ENCODE results near the gene MYO3B. TPM values are rescaled to one million over a fixed set of nuclear protein-coding genes. Genes with fewer than 3 reads are reported as not detected.

Gene MYO3B
- total and polyA plus RNA-seq, 7 experiments from 2014 or later, result 0.66 to 0.82 TPM; not detected in 5

- no peak overlapping the region for H3K27ac ChIP-seq (ENCODE audit: low read depth, low read length)
- ATAC-seq, result no peak
- no peak overlapping the region for H3K4me3 Mint-ChIP-seq
- ChIA-PET POLR2A (no interaction called here), CTCF (no interaction called here)
- H3K36me3 Mint-ChIP-seq, result no peaks in the 10 kb centered on the region
- H3K27me3 ChIP-seq (ENCODE audit: control insufficient read depth in 2 of 2, insufficient read depth in 2 of 2, low read length in 2 of 2), result no peaks in the 10 kb centered on the region
- intact Hi-C loops (cut with micrococcal nuclease), result no loop called here
- no peaks in the 10 kb centered on the region for H3K9me3 ChIP-seq (ENCODE audit: control insufficient read depth in 2 of 3, low read length in 3 of 3)
- no peaks in the 10 kb centered on the region for H3K36me3 ChIP-seq (ENCODE audit: control insufficient read depth in 2 of 3, insufficient read depth in 3 of 3, low read length in 3 of 3)
- H3K4me1 Mint-ChIP-seq, result no peaks in the 10 kb centered on the region
- H3K27me3 Mint-ChIP-seq, result peaks cover 12 to 29% (median 20%) of the 10 kb centered on the region in 5 donors
- no peak for DNase-seq
- H3K27ac Mint-ChIP-seq, result no peak overlapping the region
- peaks cover 0 to 1% (median 0%) of the 10 kb centered on the region in 11 donors for H3K9me3 Mint-ChIP-seq
- no peaks in the 10 kb centered on the region for H3K4me1 ChIP-seq (ENCODE audit: control insufficient read depth in 2 of 2, insufficient read depth in 2 of 2, low read length in 2 of 2)
- H3K4me3 ChIP-seq (ENCODE audit: low read length), result no peak overlapping the region
Observed at GRCh38 chr2:170695521-170696410, 517.8 kb downstream of the MYO3B start.

- H3K4me1 ChIP-seq (ENCODE audit: control insufficient read depth in 2 of 2, insufficient read depth in 2 of 2, low read length in 2 of 2), result no peaks in the 10 kb centered on the region
- H3K27ac ChIP-seq (ENCODE audit: low read depth, low read length), result no peak overlapping the region
- peaks cover 0 to 1% (median 0%) of the 10 kb centered on the region in 11 donors for H3K9me3 Mint-ChIP-seq
- no peak overlapping the region for H3K27ac Mint-ChIP-seq
- DNase-seq, result no peak
- no peaks in the 10 kb centered on the region for H3K4me1 Mint-ChIP-seq
- intact Hi-C loops (cut with micrococcal nuclease), result no loop called here
- no peak for ATAC-seq
- H3K27me3 Mint-ChIP-seq, result peaks cover 14 to 35% (median 17%) of the 10 kb centered on the region in 5 donors
- H3K36me3 Mint-ChIP-seq, result no peaks in the 10 kb centered on the region
- H3K36me3 ChIP-seq (ENCODE audit: control insufficient read depth in 2 of 3, insufficient read depth in 3 of 3, low read length in 3 of 3), result no peaks in the 10 kb centered on the region
- POLR2A ChIA-PET, result no interaction called here
- no peaks in the 10 kb centered on the region for H3K9me3 ChIP-seq (ENCODE audit: control insufficient read depth in 2 of 3, low read length in 3 of 3)
- CTCF ChIA-PET, result no interaction called here
- H3K27me3 ChIP-seq (ENCODE audit: control insufficient read depth in 2 of 2, insufficient read depth in 2 of 2, low read length in 2 of 2), result no peaks in the 10 kb centered on the region
- H3K4me3 ChIP-seq (ENCODE audit: low read length), result no peak overlapping the region
- H3K4me3 Mint-ChIP-seq, result no peak overlapping the region
Observed at GRCh38 chr2:170696948-170697347, 519.0 kb downstream of the MYO3B start.

- intact Hi-C loops (cut with micrococcal nuclease), result no loop called here
- Mint-ChIP-seq H3K9me3 (peaks cover 0 to 13% (median 4%) of the 10 kb centered on the region in 11 donors), H3K4me3 (no peak overlapping the region), H3K4me1 (no peaks in the 10 kb centered on the region), H3K27me3 (peaks cover 26 to 36% (median 28%) of the 10 kb centered on the region in 5 donors), H3K36me3 (peaks cover 0 to 4% (median 0%) of the 10 kb centered on the region in 5 donors), H3K27ac (no peak overlapping the region)
- Histone ChIP-seq H3K4me3 (ENCODE audit: low read length) (no peak overlapping the region), H3K27me3 (ENCODE audit: control insufficient read depth in 2 of 2, insufficient read depth in 2 of 2, low read length in 2 of 2) (no peaks in the 10 kb centered on the region), H3K9me3 (ENCODE audit: control insufficient read depth in 2 of 3, low read length in 3 of 3) (no peaks in the 10 kb centered on the region), H3K36me3 (ENCODE audit: control insufficient read depth in 2 of 3, insufficient read depth in 3 of 3, low read length in 3 of 3) (no peaks in the 10 kb centered on the region), H3K27ac (ENCODE audit: low read depth, low read length) (no peak overlapping the region), H3K4me1 (ENCODE audit: control insufficient read depth in 2 of 2, insufficient read depth in 2 of 2, low read length in 2 of 2) (no peaks in the 10 kb centered on the region)
- ChIA-PET CTCF (no interaction called here), POLR2A (no interaction called here)
- ATAC-seq, result no peak
- no peak for DNase-seq
Observed at GRCh38 chr2:170701011-170701410, 523.1 kb downstream of the MYO3B start.

- H3K27ac Mint-ChIP-seq, result no peak overlapping the region
- ChIA-PET POLR2A (no interaction called here), CTCF (no interaction called here)
- peaks cover 0 to 4% (median 0%) of the 10 kb centered on the region in 5 donors for H3K36me3 Mint-ChIP-seq
- H3K4me3 ChIP-seq (ENCODE audit: low read length), result no peak overlapping the region
- DNase-seq, result no peak
- H3K4me1 Mint-ChIP-seq, result peaks cover 0 to 11% (median 6%) of the 10 kb centered on the region in 7 donors
- no peaks in the 10 kb centered on the region for H3K9me3 ChIP-seq (ENCODE audit: control insufficient read depth in 2 of 3, low read length in 3 of 3)
- H3K36me3 ChIP-seq (ENCODE audit: control insufficient read depth in 2 of 3, insufficient read depth in 3 of 3, low read length in 3 of 3), result no peaks in the 10 kb centered on the region
- H3K9me3 Mint-ChIP-seq, result peaks cover 0 to 13% (median 4%) of the 10 kb centered on the region in 11 donors
- no peaks in the 10 kb centered on the region for H3K4me1 ChIP-seq (ENCODE audit: control insufficient read depth in 2 of 2, insufficient read depth in 2 of 2, low read length in 2 of 2)
- H3K27me3 Mint-ChIP-seq, result peaks cover 26 to 49% (median 32%) of the 10 kb centered on the region in 5 donors
- intact Hi-C loops (cut with micrococcal nuclease), result no loop called here
- ATAC-seq, result no peak
- no peak overlapping the region for H3K4me3 Mint-ChIP-seq
- no peaks in the 10 kb centered on the region for H3K27me3 ChIP-seq (ENCODE audit: control insufficient read depth in 2 of 2, insufficient read depth in 2 of 2, low read length in 2 of 2)
- no peak overlapping the region for H3K27ac ChIP-seq (ENCODE audit: low read depth, low read length)
Observed at GRCh38 chr2:170703776-170704476, 526.0 kb downstream of the MYO3B start.

All from naive thymus-derived CD4-positive, alpha-beta T cell (primary cell).